Mesenchymal stem cell (in vitro differentiated cells and primary cell): Measurements from ENCODE around the gene HMX1.

Experiments used
- DNase-seq: peaks from one replicate; pipeline ENCODE4 v3.0.0-alpha.2; 2013
- H2AFZ ChIP-seq: one replicate; pipeline ENCODE4 v1.6.1; 2013; ENCODE audit warnings: low read depth, mild to moderate bottlenecking, control low read depth, inconsistent platforms, low read length, moderate library complexity
- H2AK5ac ChIP-seq: 2 replicates; pipeline ENCODE4 v1.6.1; 2013; ENCODE audit warnings: low read length, moderate library complexity, mild to moderate bottlenecking, inconsistent platforms; ENCODE audit not compliant: severe bottlenecking
- H2BK120ac ChIP-seq: one replicate; pipeline ENCODE4 v1.6.1; 2013; ENCODE audit warnings: low read depth, mild to moderate bottlenecking, inconsistent platforms, low read length, moderate library complexity
- H2BK12ac ChIP-seq, 2 experiments: one replicate each; pipeline ENCODE4 v1.6.1; 2013; ENCODE audit warnings: inconsistent platforms in 2 of 2, low read length in 2 of 2, mild to moderate bottlenecking in 2 of 2, moderate library complexity in 2 of 2, control low read depth in 1 of 2
- H2BK15ac ChIP-seq: one replicate; pipeline ENCODE4 v1.6.1; 2013; ENCODE audit warnings: mild to moderate bottlenecking, low read depth, inconsistent platforms; ENCODE audit not compliant: poor library complexity, severe bottlenecking
- H2BK5ac ChIP-seq: 2 replicates; pipeline ENCODE4 v1.6.1; 2013; ENCODE audit warnings: low read depth, mild to moderate bottlenecking, low read length, control low read depth, inconsistent platforms; ENCODE audit not compliant: poor library complexity, severe bottlenecking
- H3K14ac ChIP-seq, 2 experiments: one replicate each; pipeline ENCODE4 v1.6.1; 2013; ENCODE audit warnings: inconsistent platforms in 2 of 2, low read length in 2 of 2, control low read depth in 1 of 2, mild to moderate bottlenecking in 1 of 2, moderate library complexity in 1 of 2
- H3K18ac ChIP-seq, 2 experiments: one replicate each; pipeline ENCODE4 v1.6.1; 2013; ENCODE audit warnings: inconsistent platforms in 2 of 2, low read length in 2 of 2, control low read depth in 1 of 2, low read depth in 1 of 2, mild to moderate bottlenecking in 1 of 2
- H3K23ac ChIP-seq, 2 experiments: one replicate each; pipeline ENCODE4 v1.6.1; 2013; ENCODE audit warnings: inconsistent platforms in 2 of 2, low read length in 2 of 2, mild to moderate bottlenecking in 2 of 2, moderate library complexity in 2 of 2, control low read depth in 1 of 2
- H3K27ac ChIP-seq: 2 replicates; pipeline ENCODE4 v1.5.1; 2013; ENCODE audit warnings: mild to moderate bottlenecking, moderate library complexity, low read length, control low read depth, inconsistent platforms; ENCODE audit not compliant: poor library complexity, severe bottlenecking
- H3K27me3 ChIP-seq, 2 experiments: 2 replicates each; pipeline versions ENCODE4 v1.6.1 to v1.7.0; 2013; ENCODE audit warnings: low read length in 2 of 2, mild to moderate bottlenecking in 2 of 2, moderate library complexity in 2 of 2, control low read depth in 1 of 2, inconsistent platforms in 1 of 2; ENCODE audit not compliant: control insufficient read depth in 1 of 2, insufficient read depth in 1 of 2
- H3K36me3 ChIP-seq, 2 experiments: 2 replicates each; pipeline versions ENCODE4 v1.6.1 to v1.7.0; 2013; ENCODE audit warnings: low read length in 2 of 2, control low read depth in 1 of 2, inconsistent platforms in 1 of 2, low read depth in 1 of 2, mild to moderate bottlenecking in 1 of 2; ENCODE audit not compliant: insufficient read depth in 2 of 2, control insufficient read depth in 1 of 2
- H3K4ac ChIP-seq, 2 experiments: one replicate each; pipeline ENCODE4 v1.6.1; 2013; ENCODE audit warnings: inconsistent platforms in 2 of 2, low read length in 2 of 2, mild to moderate bottlenecking in 2 of 2, moderate library complexity in 2 of 2, control low read depth in 1 of 2, low read depth in 1 of 2
- H3K4me1 ChIP-seq: 2 replicates; pipeline ENCODE4 v1.6.1; 2013; ENCODE audit warnings: low read depth, low read length, control low read depth; ENCODE audit not compliant: control insufficient read depth, insufficient read depth
- H3K4me2 ChIP-seq: 2 replicates; pipeline ENCODE4 v1.6.1; 2013; ENCODE audit warnings: low read length, mild to moderate bottlenecking, inconsistent platforms; ENCODE audit not compliant: poor library complexity, severe bottlenecking
- H3K4me3 ChIP-seq, 2 experiments: 2 replicates each; pipeline versions ENCODE4 v1.5.1 to v1.7.0; 2013; ENCODE audit warnings: low read length in 2 of 2, mild to moderate bottlenecking in 2 of 2, control low read depth in 1 of 2, low read depth in 1 of 2; ENCODE audit not compliant: insufficient read depth in 1 of 2
- H3K79me1 ChIP-seq: replicated peaks from 2 replicates; pipeline ENCODE4 v1.6.1; 2013; ENCODE audit warnings: mild to moderate bottlenecking, control low read depth, low read length, inconsistent platforms; ENCODE audit not compliant: poor library complexity, severe bottlenecking
- H3K9ac ChIP-seq: 2 replicates; pipeline ENCODE4 v1.7.0; 2013; ENCODE audit warnings: mild to moderate bottlenecking, low read length, moderate library complexity
- H3K9me3 ChIP-seq: 2 replicates; pipeline ENCODE4 v1.7.0; 2013; ENCODE audit warnings: mild to moderate bottlenecking, low read length; ENCODE audit not compliant: control insufficient read depth
- H4K8ac ChIP-seq: one replicate; pipeline ENCODE4 v1.6.1; 2013; ENCODE audit warnings: inconsistent platforms, mild to moderate bottlenecking, low read length, moderate library complexity
- H4K91ac ChIP-seq: one replicate; pipeline ENCODE4 v1.6.1; 2013; ENCODE audit warnings: mild to moderate bottlenecking, low read length, inconsistent platforms
- WGBS: methylation state at CpG from one replicate; pipeline ENCODE4 v1.1.7; 2013; ENCODE audit warnings: mixed read lengths; 5-methylcytosine and 5-hydroxymethylcytosine counted together

HMX1 gene

DNA sequence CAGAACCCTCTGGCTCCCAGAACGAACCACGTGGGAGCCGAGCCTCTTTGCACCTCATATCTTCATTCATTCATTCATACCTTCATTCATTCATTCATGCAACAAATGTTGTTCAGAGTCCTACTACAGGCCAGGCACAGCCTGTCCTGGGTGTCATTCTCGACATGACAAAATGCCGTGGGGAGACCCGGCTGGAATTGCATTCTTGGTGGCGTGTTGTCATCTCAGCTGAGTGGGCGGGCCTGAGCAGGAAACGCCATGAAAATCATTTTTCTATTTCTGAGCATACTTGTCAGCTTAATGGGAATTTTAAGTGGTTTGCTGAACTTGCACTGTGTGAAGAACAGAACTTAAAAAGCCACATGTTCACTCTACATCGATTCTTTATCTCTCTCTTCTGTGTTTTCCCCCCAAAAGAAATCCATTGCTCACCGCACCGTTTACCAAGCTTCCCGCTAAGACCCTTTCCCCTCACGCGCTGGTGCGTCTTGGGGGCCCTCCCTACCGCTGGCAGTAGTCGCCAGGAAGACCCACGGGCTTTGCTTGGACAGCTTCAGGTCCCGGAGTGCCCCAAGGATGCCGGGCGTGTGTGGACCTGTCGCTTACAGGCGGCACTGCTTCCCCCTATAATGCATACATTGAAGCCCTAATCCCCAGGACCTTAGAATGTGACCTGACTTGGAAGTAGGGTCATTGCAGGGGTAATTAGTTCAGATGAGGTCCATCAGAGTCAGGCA lies 41.6 kb upstream of the HMX1 start:
- Histone ChIP-seq H3K27ac (no peak overlapping the region), H4K91ac (no peak overlapping the region), H3K27me3 (peaks cover 0 to 56% of the 10 kb centered on the region in 2 experiments), H3K4ac (no peak overlapping the region), H3K4me2 (no peak overlapping the region), H3K18ac (no peak overlapping the region), H3K79me1 (no peaks in the 10 kb centered on the region), H2AFZ (no peak overlapping the region), H3K23ac (no peak overlapping the region), H2AK5ac (no peak overlapping the region), H2BK15ac (no peak overlapping the region), H2BK120ac (no peak overlapping the region), H3K14ac (no peak overlapping the region), H3K9me3 (no peaks in the 10 kb centered on the region), H4K8ac (no peak overlapping the region), H3K9ac (no peak overlapping the region), H2BK12ac (no peak overlapping the region), H3K4me3 (no peak overlapping the region), H2BK5ac (no peak overlapping the region), H3K36me3 (no peaks in the 10 kb centered on the region), H3K4me1 (no peaks in the 10 kb centered on the region)
- no peak for DNase-seq
- whole genome bisulfite sequencing, result 78% methylated on average over 18 of the region's 24 CpGs

DNA sequence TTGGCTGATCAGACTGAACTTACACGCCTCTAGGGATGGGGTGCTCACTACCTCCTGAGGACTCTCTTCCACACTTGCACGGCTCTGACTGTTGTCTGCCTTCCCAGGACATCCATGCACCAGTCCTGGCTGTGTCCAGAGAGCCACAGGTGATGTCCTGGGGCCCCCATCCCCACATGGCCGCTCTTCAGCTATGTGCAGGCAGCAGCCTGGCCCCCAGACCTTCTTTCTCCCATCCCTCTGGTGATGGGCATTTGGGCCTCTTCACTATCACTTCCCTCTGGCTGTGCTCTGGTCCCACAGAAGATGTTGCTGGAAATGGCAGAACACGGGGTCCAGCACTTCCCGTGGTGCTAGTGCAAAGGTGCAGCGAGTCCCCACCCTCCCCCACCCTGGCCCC lies 40.9 kb upstream of the HMX1 start:
- H2BK5ac ChIP-seq, result no peak overlapping the region
- no peak overlapping the region for H2AFZ ChIP-seq
- no peak overlapping the region for H3K14ac ChIP-seq
- no peak overlapping the region for H3K4ac ChIP-seq
- peaks cover 0 to 61% of the 10 kb centered on the region in 2 experiments for H3K27me3 ChIP-seq
- H2BK120ac ChIP-seq, result no peak overlapping the region
- H3K23ac ChIP-seq, result no peak overlapping the region
- no peak overlapping the region for H2BK15ac ChIP-seq
- H4K8ac ChIP-seq, result no peak overlapping the region
- H3K9ac ChIP-seq, result no peak overlapping the region
- no peak overlapping the region for H2BK12ac ChIP-seq
- DNase-seq, result no peak
- H3K18ac ChIP-seq, result no peak overlapping the region
- H3K9me3 ChIP-seq, result no peaks in the 10 kb centered on the region
- H3K27ac ChIP-seq, result no peak overlapping the region
- WGBS, result 74% methylated on average over 3 of the region's 6 CpGs
- no peak overlapping the region for H3K4me3 ChIP-seq
- no peaks in the 10 kb centered on the region for H3K4me1 ChIP-seq
- no peak overlapping the region for H4K91ac ChIP-seq
- H2AK5ac ChIP-seq, result no peak overlapping the region
- no peaks in the 10 kb centered on the region for H3K36me3 ChIP-seq
- H3K4me2 ChIP-seq, result no peak overlapping the region
- H3K79me1 ChIP-seq, result no peaks in the 10 kb centered on the region

DNA sequence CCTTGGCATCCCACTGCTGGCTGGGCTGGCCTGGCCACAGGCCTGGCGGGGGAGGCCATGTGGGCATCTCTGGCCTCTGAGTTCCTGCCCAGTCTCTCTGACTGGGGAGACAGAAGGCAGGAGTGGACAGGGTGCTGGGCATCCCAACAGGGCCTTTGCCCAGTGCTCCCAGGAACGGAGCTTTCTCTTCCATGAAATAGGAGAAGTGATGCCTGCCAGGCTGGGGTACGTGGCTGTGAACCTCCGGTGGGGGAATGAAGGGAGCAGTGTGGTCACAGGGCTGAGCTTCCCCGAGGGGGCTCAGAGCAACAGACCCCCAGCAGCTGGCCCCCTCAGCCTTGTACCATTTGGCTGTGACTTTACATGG lies 40.4 kb upstream of the HMX1 start:
- Histone ChIP-seq H2AK5ac (no peak overlapping the region), H3K14ac (no peak overlapping the region), H3K4ac (no peak overlapping the region), H3K4me2 (no peak overlapping the region), H3K18ac (no peak overlapping the region), H3K27ac (no peak overlapping the region), H2BK15ac (no peak overlapping the region), H3K9me3 (no peaks in the 10 kb centered on the region), H3K79me1 (no peaks in the 10 kb centered on the region), H3K27me3 (peaks cover 0 to 62% of the 10 kb centered on the region in 2 experiments), H2AFZ (no peak overlapping the region), H2BK5ac (no peak overlapping the region), H3K36me3 (no peaks in the 10 kb centered on the region), H4K91ac (no peak overlapping the region), H2BK120ac (no peak overlapping the region), H3K23ac (no peak overlapping the region), H2BK12ac (no peak overlapping the region), H3K4me1 (no peaks in the 10 kb centered on the region), H3K9ac (no peak overlapping the region), H4K8ac (no peak overlapping the region), H3K4me3 (no peak overlapping the region)
- WGBS, result 83% methylated on average over 5 of the region's 5 CpGs
- no peak for DNase-seq

DNA sequence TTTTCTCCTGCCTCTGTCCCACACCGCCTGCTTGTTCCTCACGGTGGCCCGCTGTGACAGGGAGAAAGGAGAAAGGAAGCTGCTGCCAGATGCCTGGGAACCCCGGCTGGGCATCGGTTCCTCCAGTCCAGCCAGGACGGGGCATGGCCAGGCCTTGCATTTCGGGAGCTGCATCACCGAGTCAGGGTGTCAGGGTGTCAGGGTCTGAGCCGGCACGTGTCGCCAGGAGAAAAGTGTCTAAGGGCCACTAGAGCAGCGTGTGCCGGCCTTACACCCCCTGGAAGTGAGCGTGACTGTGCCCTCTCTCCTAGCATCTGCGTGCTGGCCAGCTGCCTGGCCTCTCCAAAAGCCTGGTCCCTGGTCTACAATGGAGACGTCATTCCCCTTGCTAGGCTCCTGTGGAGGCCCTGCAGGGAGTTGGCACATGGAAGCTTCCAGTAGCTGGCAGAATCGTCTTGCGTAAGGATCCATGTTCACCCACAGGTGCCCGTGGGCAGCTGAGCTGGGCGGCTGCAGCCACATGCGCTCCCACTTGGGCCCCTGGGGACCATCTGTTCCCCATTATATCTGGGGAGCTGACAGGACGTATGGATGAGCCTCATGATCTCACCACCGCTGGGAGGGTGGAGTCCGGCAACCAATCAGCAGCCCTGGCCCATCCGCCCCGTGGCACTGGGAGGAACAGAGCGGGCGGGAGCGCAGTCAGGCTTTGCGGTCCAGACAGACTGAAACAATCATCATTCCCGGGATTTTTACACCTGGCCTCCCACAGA lies 39.9 kb upstream of the HMX1 start:
- no peak overlapping the region for H2BK5ac ChIP-seq
- H3K4ac ChIP-seq, result no peak overlapping the region
- no peaks in the 10 kb centered on the region for H3K79me1 ChIP-seq
- H3K9ac ChIP-seq, result no peak overlapping the region
- no peak overlapping the region for H3K27ac ChIP-seq
- no peak overlapping the region for H2BK12ac ChIP-seq
- no peak overlapping the region for H2AFZ ChIP-seq
- WGBS, result 86% methylated on average over 31 of the region's 31 CpGs
- no peak overlapping the region for H3K23ac ChIP-seq
- H2AK5ac ChIP-seq, result no peak overlapping the region
- H4K91ac ChIP-seq, result no peak overlapping the region
- no peaks in the 10 kb centered on the region for H3K9me3 ChIP-seq
- H3K36me3 ChIP-seq, result no peaks in the 10 kb centered on the region
- H3K27me3 ChIP-seq, result peaks cover 0 to 58% of the 10 kb centered on the region in 2 experiments
- H3K14ac ChIP-seq, result no peak overlapping the region
- H3K18ac ChIP-seq, result no peak overlapping the region
- H3K4me1 ChIP-seq, result no peaks in the 10 kb centered on the region
- no peak overlapping the region for H4K8ac ChIP-seq
- H2BK120ac ChIP-seq, result no peak overlapping the region
- no peak overlapping the region for H2BK15ac ChIP-seq
- H3K4me3 ChIP-seq, result no peak overlapping the region
- H3K4me2 ChIP-seq, result no peak overlapping the region
- DNase-seq, result no peak
